HepG2 (cell line): Measurements from ENCODE around the gene SNIP1. TPM values are rescaled to one million over a fixed set of nuclear protein-coding genes. Genes with fewer than 3 reads are reported as not detected.

Source experiments
- ATAC-seq: fragments of 200-7000 bp; cut with Tn5 transposase; 3 replicates; pipeline ENCODE4 v1.9.1; 2020; ENCODE audit warnings: mild to moderate bottlenecking, moderate library complexity
- BruUV-seq: library from RNA; stranded (reverse); fragments of 400-500 nt; replicated peaks from 2 replicates; lab custom pipeline; 2021; lab: Mats Ljungman, UMichigan
- CTCF ChIA-PET: fragments of 300-600 bp; formaldehyde crosslinking; extraction: SDS; loops from one replicate; lab custom pipeline; 2021; ENCODE audit warnings: low total read pairs, inconsistent platforms, low intra/inter-chr PET ratio; lab: Yijun Ruan, JAX
- POLR2A ChIA-PET: fragments of 350-600 bp; sonication (Branson Sonifier 250); formaldehyde crosslinking; loops from one replicate; lab custom pipeline; 2020; ENCODE audit warnings: antibody characterized with exemption, inconsistent platforms; lab: Yijun Ruan, JAX
- DNase-seq: peaks from one replicate; pipeline ENCODE4 v3.0.0-alpha.2; 2015; ENCODE audit warnings: low spot score
- FAIRE-seq: peaks from 3 replicates; lab custom pipeline; 2011; peaks lifted over from hg19 to GRCh38; lab: Jason Lieb, UNC
- H2AFZ ChIP-seq: one replicate; pipeline ENCODE4 v1.6.1; 2011; ENCODE audit warnings: low read length, inconsistent platforms
- H3K27ac ChIP-seq: fragments of 300-600 bp; 3 replicates; pipeline ENCODE4 v1.8.0; 2011; ENCODE audit warnings: mixed run types, mild to moderate bottlenecking, mixed read lengths, low read length, inconsistent platforms; ENCODE audit not compliant: insufficient read depth; ENCODE audit errors: extremely low read length
- H3K27me3 ChIP-seq, 2 experiments: fragments of 200-600 bp in 1 of 2; 2 replicates in 1 of 2; 3 replicates in 1 of 2; pipeline versions ENCODE4 v1.6.0 to v1.8.0; 2011; ENCODE audit warnings: low read length in 2 of 2, mild to moderate bottlenecking in 2 of 2, moderate library complexity in 2 of 2, inconsistent platforms in 1 of 2; ENCODE audit not compliant: insufficient read depth in 2 of 2, control insufficient read depth in 1 of 2
- H3K36me3 ChIP-seq, 2 experiments: fragments of 200-600 bp in 1 of 2; replicated peaks in 1 of 2; 2 replicates in 1 of 2; 3 replicates in 1 of 2; pipeline versions ENCODE4 v1.5.1 to v1.8.0; 2011; ENCODE audit warnings: low read length in 2 of 2, inconsistent platforms in 1 of 2; ENCODE audit not compliant: insufficient read depth in 2 of 2, control insufficient read depth in 1 of 2
- H3K4me1 ChIP-seq: 2 replicates; pipeline ENCODE4 v1.5.1; 2012; ENCODE audit warnings: low read length, inconsistent platforms; ENCODE audit not compliant: insufficient read depth
- H3K4me2 ChIP-seq: 2 replicates; pipeline ENCODE4 v1.6.0; 2011; ENCODE audit warnings: low read depth, low read length, inconsistent platforms
- H3K4me3 ChIP-seq, 3 experiments: fragments of 200-600 bp in 1 of 3; sonication (generic), shearing (Covaris generic) in 1 of 3; replicated peaks in 1 of 3; 2 replicates each; pipeline ENCODE4 v1.5.1; 2011 to 2016; ENCODE audit warnings: low read length in 3 of 3, inconsistent platforms in 2 of 3, low read depth in 2 of 3, mild to moderate bottlenecking in 2 of 3, control low read depth in 1 of 3, mixed read lengths in 1 of 3; ENCODE audit not compliant: insufficient read depth in 1 of 3
- H3K79me2 ChIP-seq: one replicate; pipeline ENCODE4 v1.6.1; 2011; ENCODE audit warnings: low read length, inconsistent platforms; ENCODE audit not compliant: insufficient read depth
- H3K9ac ChIP-seq: 2 replicates; pipeline ENCODE4 v1.6.0; 2011; ENCODE audit warnings: mild to moderate bottlenecking, low read depth, low read length, inconsistent platforms; ENCODE audit not compliant: insufficient read depth
- H3K9me3 ChIP-seq: 2 replicates; pipeline ENCODE4 v1.5.1; 2012; ENCODE audit warnings: mild to moderate bottlenecking, low read length
- H4K20me1 ChIP-seq: 2 replicates; pipeline ENCODE4 v1.6.0; 2011; ENCODE audit warnings: inconsistent platforms, mild to moderate bottlenecking, low read length, moderate library complexity; ENCODE audit not compliant: insufficient read depth
- ADNP ChIP-seq: sonication (generic); formaldehyde crosslinking; IDR thresholded peaks from 2 replicates; pipeline ENCODE4 v1.4.0; 2020; ENCODE audit warnings: missing genetic modification reagents
- FOXC1 ChIP-seq: sonication (generic); formaldehyde crosslinking; IDR thresholded peaks from 2 replicates; pipeline ENCODE4 v1.8.0; 2022; ENCODE audit warnings: mild to moderate bottlenecking, missing genetic modification reagents, borderline replicate concordance
- KDM3A ChIP-seq: IDR thresholded peaks from 2 replicates; pipeline ENCODE4 v1.6.1; 2018; ENCODE audit warnings: low read depth, missing compliant biosample characterization
- NFRKB ChIP-seq: fragments of 450-650 bp; IDR thresholded peaks from 2 replicates; pipeline ENCODE4 v1.6.1; 2017
- RAD21 ChIP-seq: fragments of 450-650 bp; formaldehyde crosslinking; IDR thresholded peaks from 2 replicates; pipeline ENCODE4 v1.5.0; 2020; ENCODE audit warnings: mild to moderate bottlenecking
- TBL1XR1 ChIP-seq: fragments of 150-350 bp; IDR thresholded peaks from 2 replicates; pipeline ENCODE4 v1.6.1; 2014; ENCODE audit warnings: borderline replicate concordance, low read length; ENCODE audit not compliant: partially characterized antibody
- TFDP1 ChIP-seq: IDR thresholded peaks from 2 replicates; pipeline ENCODE4 v1.6.1; 2016; ENCODE audit warnings: missing compliant biosample characterization, missing genetic modification reagents, borderline replicate concordance
- ZIK1 ChIP-seq: sonication (generic); formaldehyde crosslinking; IDR thresholded peaks from 2 replicates; pipeline ENCODE4 v1.5.0; 2020; ENCODE audit warnings: mild to moderate bottlenecking, low read depth, missing genetic modification reagents, borderline replicate concordance
- ZNF318 ChIP-seq: sonication (generic); formaldehyde crosslinking; IDR thresholded peaks from 2 replicates; pipeline ENCODE4 v1.4.0; 2020; ENCODE audit warnings: mild to moderate bottlenecking, missing genetic modification reagents
- ZNF446 ChIP-seq: sonication (generic); formaldehyde crosslinking; IDR thresholded peaks from 2 replicates; pipeline ENCODE4 v1.5.0; 2020; ENCODE audit warnings: mild to moderate bottlenecking, missing genetic modification reagents
- ZNF451 ChIP-seq: sonication (generic); formaldehyde crosslinking; IDR thresholded peaks from 2 replicates; pipeline ENCODE4 v1.5.0; 2020; ENCODE audit warnings: mild to moderate bottlenecking, missing genetic modification reagents
- ZNF720 ChIP-seq: sonication (generic); formaldehyde crosslinking; IDR thresholded peaks from 2 replicates; pipeline ENCODE4 v1.4.0; 2020; ENCODE audit warnings: missing genetic modification reagents
- ZSCAN9 ChIP-seq: IDR thresholded peaks from 2 replicates; pipeline ENCODE4 v1.6.1; 2016; ENCODE audit warnings: borderline replicate concordance
- WGBS: methylation state at CpG from one replicate; pipeline ENCODE4 v1.1.6; 2017; ENCODE audit warnings: low lambda C conversion rate; 5-methylcytosine and 5-hydroxymethylcytosine counted together
- in situ Hi-C: cut with HindIII; loops from 2 replicates; pipeline ENCODE4 v1.10.0; 2017; ENCODE audit warnings: low pct_unique_long_range_greater_than_20kb; ENCODE audit not compliant: extremely low pct_ligation_motif_present
- intact Hi-C: fragments of 100-400 bp; cut with micrococcal nuclease; formaldehyde crosslinking; loops from one replicate; pipeline ENCODE4 v1.10.0; 2022; ENCODE audit not compliant: unreplicated experiment
- polyA plus RNA-seq, 8 experiments: library from polyadenylated mRNA; depleted of rRNA in 3 of 8; stranded (reverse) in 7 of 8; unstranded in 1 of 8; fragments of >200 nt; fragmentation: Illumina TruSeq in 4 of 8; extraction: Trizol in 4 of 8; gene quantifications; 2 replicates each; pipeline versions ENCODE4 v1.2.1 to v1.2.3, GENCODE V29; 2011 to 2016; ENCODE audit warnings: low read depth in 4 of 8, missing spikeins in 1 of 8, mixed read lengths in 1 of 8; ENCODE audit not compliant: insufficient read depth in 1 of 8
- total RNA-seq, 5 experiments: library from RNA; depleted of rRNA; stranded (reverse); fragments of >200 nt; fragmentation: Illumina TruSeq; extraction: Trizol; gene quantifications; 2 replicates each; pipeline ENCODE4 v1.2.3, GENCODE V29; 2016; ENCODE audit warnings: low read depth in 1 of 5

Gene SNIP1
- total and polyA plus RNA-seq, 2 of the 13 experiments (the other 11 are each of a cell fraction or from before 2014, with no cell fraction given) = 5.5 to 11.2 TPM

- no peak for TF ChIP-seq ZNF318 (CRISPR knock-in tag)
- no peak for TF ChIP-seq ZNF720 (CRISPR knock-in tag)
- TF ChIP-seq, all 625 proteins: peak for 0
Observed at GRCh38 chr1:37559080-37559479, 5.0 kb upstream of the SNIP1 start (continued).

DNA sequence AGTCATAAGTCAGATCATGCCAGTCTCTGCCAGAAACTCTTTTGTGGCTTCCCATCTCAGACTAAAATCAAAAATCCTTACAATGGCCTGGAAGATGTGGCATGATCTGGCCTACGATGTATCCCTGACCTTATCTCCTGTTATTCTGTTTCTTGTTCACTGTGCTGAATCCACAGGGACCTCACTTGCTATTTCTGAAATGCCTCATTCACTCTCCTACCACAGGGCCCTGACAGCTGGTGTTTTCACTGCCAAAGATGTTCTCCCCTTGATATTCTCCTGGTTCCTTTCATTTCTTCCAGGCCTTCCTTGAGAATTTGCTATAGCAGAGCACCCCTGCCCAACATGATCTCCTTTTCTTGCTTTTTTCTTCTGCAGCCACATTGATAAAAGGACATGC is 4.3 kb upstream of the SNIP1 start:
- Histone ChIP-seq H3K4me2 (no peak overlapping the region), H3K4me3 (no peak overlapping the region)
- in situ Hi-C loops = no loop called here
- FAIRE-seq (no peak), ATAC-seq (no peak)
- CTCF ChIA-PET = no interaction called here
- no peak for TF ChIP-seq RAD21
- no peak for TF ChIP-seq ADNP (CRISPR knock-in tag)
- no peak for TF ChIP-seq NFRKB
- no peak for TF ChIP-seq FOXC1 (CRISPR knock-in tag)
- no peak for TF ChIP-seq TFDP1
- TF ChIP-seq ZSCAN9 (CRISPR knock-in tag) = no peak
- no peak for TF ChIP-seq ZNF451
- TF ChIP-seq TBL1XR1 = no peak
- TF ChIP-seq ZIK1 = no peak
- no peak for TF ChIP-seq KDM3A
- no peak for TF ChIP-seq ZNF446 (CRISPR knock-in tag)
- TF ChIP-seq, all 625 proteins: peak for 0
- no TSS peak for BruUV-seq
- no peak overlapping the region for H3K27ac ChIP-seq
- no peak overlapping the region for H3K9ac ChIP-seq
- no peaks in the 10 kb centered on the region for H3K9me3 ChIP-seq
- H3K79me2 ChIP-seq = peaks cover 7% of the 10 kb centered on the region
- DNase-seq = no peak
- intact Hi-C loops = no loop called here
- POLR2A ChIA-PET = no interaction called here
- peaks cover 60% of the 10 kb centered on the region for H3K4me1 ChIP-seq
- no peaks in the 10 kb centered on the region for H4K20me1 ChIP-seq
- 79% methylated on average over 1 of the region's 1 CpG for WGBS
- H3K27me3 ChIP-seq = no peaks in the 10 kb centered on the region; a peak in 1 of 5 replicates
- no peak overlapping the region for H2AFZ ChIP-seq
- no peaks in the 10 kb centered on the region for H3K36me3 ChIP-seq
